Lower leg skin (tissue), 4 donors: ENCODE results near the gene CFAP119. TPM values are rescaled to one million over a fixed set of nuclear protein-coding genes. Genes with fewer than 3 reads are reported as not detected.

Source experiments
- DNase-seq, 2 donors: peaks; one replicate each; pipeline ENCODE4 v3.0.0-alpha.2; 2019; ENCODE audit warnings: low spot score in 2 of 2
- H3K4me3 ChIP-seq: fragments of 200-600 bp; sonication (generic); 2 replicates; pipeline ENCODE4 v1.5.1; 2017; ENCODE audit warnings: mild to moderate bottlenecking, low read depth; ENCODE audit not compliant: poor library complexity, severe bottlenecking
- CTCF ChIP-seq, 3 donors: fragments of 450-650 bp; IDR thresholded peaks; one replicate each; pipeline ENCODE4 v1.5.1; 2016; ENCODE audit warnings: antibody characterized with exemption in 3 of 3, mild to moderate bottlenecking in 3 of 3, moderate library complexity in 2 of 3
- POLR2A ChIP-seq, 2 donors: fragments of 450-650 bp; IDR thresholded peaks; one replicate each; pipeline ENCODE4 v1.6.1; 2016 to 2017; ENCODE audit warnings: antibody characterized with exemption in 2 of 2, mild to moderate bottlenecking in 1 of 2, moderate library complexity in 1 of 2
- WGBS, 2 donors: methylation state at CpG; one replicate each; pipeline ENCODE4 v1.1.5; 2018; 5-methylcytosine and 5-hydroxymethylcytosine counted together
- intact Hi-C: fragments of 100-400 bp; cut with DNase I; formaldehyde crosslinking; loops from one replicate; pipeline ENCODE4 v1.15.0; 2023; ENCODE audit warnings: low total_unique reads
- total RNA-seq, 4 donors: library from RNA; depleted of rRNA; stranded (reverse); fragments of >200 nt; gene quantifications; one replicate each; pipeline ENCODE4 v1.1.0, GENCODE V29; 2016

The CFAP119 gene
- total RNA-seq, 4 donors from 2014 or later = 1.2 to 4.1 (median 2.6) TPM

DNA sequence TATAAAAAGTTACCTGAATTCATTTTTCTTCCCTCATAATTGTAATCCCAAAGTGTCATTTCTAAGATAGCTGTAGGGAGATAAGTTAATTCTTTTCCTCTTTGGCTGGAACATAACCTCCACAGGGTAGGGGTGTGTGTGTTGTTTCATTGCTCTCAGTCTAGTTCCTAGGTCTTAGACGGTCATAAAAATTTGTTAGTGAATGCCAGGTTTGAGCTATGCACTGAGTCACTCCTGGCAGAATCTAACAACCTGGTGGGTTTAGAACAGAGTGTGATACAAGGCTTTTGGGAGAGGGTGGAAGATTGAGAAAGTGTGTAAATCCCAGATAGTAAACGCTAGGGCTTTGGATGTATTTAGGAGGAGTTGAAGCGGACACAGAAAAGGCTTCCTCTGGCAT lies 14.5 kb downstream of the CFAP119 start:
- TF ChIP-seq POLR2A (IDR thresholded peaks at IDR 0.05) (no peak), CTCF (IDR thresholded peaks at IDR 0.05) (no peak)
- 31 to 33% methylated on average over 3 of the region's 3 CpGs for WGBS, 2 donors
- DNase-seq = no peak
- intact Hi-C loops = no loop called here
- H3K4me3 ChIP-seq = no peak overlapping the region

GRCh38 chr16:30746638-30747175 lies 15.2 kb downstream of the CFAP119 start:
- intact Hi-C loops = no loop called here
- TF ChIP-seq CTCF (IDR thresholded peaks at IDR 0.05) = no peak
- TF ChIP-seq POLR2A (IDR thresholded peaks at IDR 0.05) = no peak
- 87 to 89% methylated on average over 9 of the region's 9 CpGs for WGBS, 2 donors
- DNase-seq = no peak
- no peak overlapping the region for H3K4me3 ChIP-seq

GRCh38 chr16:30745082-30745481 lies 16.8 kb downstream of the CFAP119 start:
- no peak for DNase-seq
- TF ChIP-seq CTCF (IDR thresholded peaks at IDR 0.05) = no peak
- no peak for TF ChIP-seq POLR2A (IDR thresholded peaks at IDR 0.05)
- 68% methylated on average over 2 of the region's 2 CpGs for WGBS, 2 donors
- H3K4me3 ChIP-seq = no peak overlapping the region
- intact Hi-C loops = no loop called here

DNA sequence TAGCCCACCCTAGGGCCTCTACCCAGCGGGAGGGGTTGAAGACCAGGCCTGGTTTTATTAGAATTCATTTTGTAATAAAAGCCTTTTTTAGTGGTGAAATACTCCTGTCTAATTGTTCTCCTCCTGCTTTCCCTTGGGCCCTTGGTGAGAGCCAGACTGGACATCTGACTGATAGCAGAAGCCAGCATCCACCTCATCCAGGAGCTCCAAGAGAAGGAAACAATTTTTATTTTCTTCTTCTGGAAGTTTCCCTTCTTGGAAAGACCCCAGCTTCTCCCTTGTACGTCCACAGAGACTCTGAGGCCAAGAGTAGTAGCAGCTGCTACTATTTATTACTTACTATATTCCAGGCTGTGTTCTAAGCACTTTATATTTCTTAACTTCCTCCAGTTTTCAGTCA lies 17.7 kb downstream of the CFAP119 start:
- 83 to 85% methylated on average over 2 of the region's 2 CpGs for WGBS, 2 donors
- no peak for DNase-seq
- intact Hi-C loops = no loop called here
- H3K4me3 ChIP-seq = no peak overlapping the region
- no peak for TF ChIP-seq POLR2A (IDR thresholded peaks at IDR 0.05)
- TF ChIP-seq CTCF (IDR thresholded peaks at IDR 0.05) = no peak

GRCh38 chr16:30743716-30744115 lies 18.1 kb downstream of the CFAP119 start:
- no peak for DNase-seq
- TF ChIP-seq CTCF (IDR thresholded peaks at IDR 0.05) (no peak), POLR2A (IDR thresholded peaks at IDR 0.05) (no peak)
- intact Hi-C loops = no loop called here
- H3K4me3 ChIP-seq = no peak overlapping the region
- 86 to 88% methylated on average over 11 of the region's 11 CpGs for WGBS, 2 donors

GRCh38 chr16:30741461-30741914 lies 20.4 kb downstream of the CFAP119 start:
- TF ChIP-seq POLR2A (IDR thresholded peaks at IDR 0.05) (no peak), CTCF (IDR thresholded peaks at IDR 0.05) (no peak)
- 49 to 65% methylated on average over 6 of the region's 6 CpGs for WGBS, 2 donors
- peak in 1 of 2 donors; percentile 75 for DNase-seq
- intact Hi-C loops = no loop called here
- H3K4me3 ChIP-seq = no peak overlapping the region
